A204.1 (cell line): ENCODE results near the gene ATF1.

ENCODE experiments used
- FAIRE-seq: peaks from 2 replicates; lab custom pipeline; 2012; peaks lifted over from hg19 to GRCh38; lab: Jason Lieb, UNC

ATF1 gene

DNA sequence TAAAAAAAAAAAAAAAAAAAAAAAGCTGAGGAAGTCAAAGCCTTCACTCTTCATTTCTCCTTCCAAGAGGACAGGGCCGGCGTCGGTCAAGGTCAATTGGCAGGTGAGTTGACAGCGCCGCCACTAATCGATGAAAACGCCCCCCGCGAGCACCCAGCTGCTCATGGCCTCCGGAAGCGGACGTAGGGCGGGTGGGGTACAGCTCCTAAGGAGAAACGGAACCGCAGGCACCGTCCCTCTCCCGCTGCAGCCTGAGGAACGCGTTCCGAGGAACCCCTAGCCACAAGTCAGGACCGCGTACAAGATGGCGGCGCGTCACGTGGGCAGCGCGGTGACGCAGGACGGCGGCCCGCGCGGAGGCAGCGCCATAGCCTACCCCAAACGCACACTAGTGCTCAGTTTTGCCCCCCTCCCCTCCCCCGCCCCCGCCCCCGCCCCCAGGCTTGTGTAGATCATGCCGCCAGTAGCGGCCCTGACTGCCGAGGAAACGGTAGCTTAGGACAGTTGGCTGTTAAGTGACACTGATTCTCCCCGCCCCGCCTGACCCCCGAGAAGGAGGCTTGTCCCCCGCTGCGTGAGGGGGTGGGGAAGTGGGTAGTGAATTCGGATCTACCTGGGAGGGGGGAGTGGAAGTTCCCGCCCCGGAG is at the start of gene ATF1:
Gene ATF1, plus strand, starts transcription at position 463 of the 647 bp plus-strand sequence. CDS start 16,045 bp downstream, outside the sequence.
- no peak for FAIRE-seq

DNA sequence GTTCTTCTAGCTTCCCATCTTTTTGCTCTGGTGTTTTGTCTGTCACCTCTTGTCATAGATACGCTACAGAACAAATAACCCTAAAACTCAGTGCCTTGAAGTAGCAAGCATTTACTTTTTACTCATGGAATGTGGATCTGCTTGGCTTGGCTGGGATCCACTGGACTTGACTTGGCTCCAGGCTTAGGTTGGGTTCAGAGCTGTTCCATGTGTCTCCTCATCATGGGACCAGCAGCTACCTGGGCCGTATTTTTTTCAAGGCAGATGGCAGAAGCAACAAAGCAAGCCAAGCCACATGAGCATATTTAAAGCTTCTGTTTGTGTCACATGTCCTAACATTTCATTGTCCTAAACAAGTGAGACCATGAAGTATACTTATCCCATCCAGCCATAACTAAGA is 48.7 kb upstream of the ATF1 start:
- FAIRE-seq = no peak

DNA sequence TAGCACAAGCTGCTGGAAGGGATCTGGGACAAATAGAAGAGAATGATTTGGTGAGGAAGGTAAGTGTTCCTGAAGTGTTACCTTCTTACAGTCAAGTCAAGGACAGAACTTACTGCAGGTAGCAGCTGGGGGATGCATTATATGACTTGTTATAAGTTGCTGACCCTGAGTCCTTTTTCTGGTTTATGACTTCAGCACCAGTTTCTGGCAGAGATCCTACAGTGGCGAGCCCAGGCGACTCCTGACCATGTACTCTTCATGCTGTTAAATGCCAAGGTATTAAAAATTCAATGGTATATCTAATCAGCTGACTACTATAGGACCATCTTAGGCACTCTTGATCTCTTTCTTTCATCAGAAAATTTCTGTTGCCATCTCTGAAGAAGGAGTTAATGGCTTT is 45.1 kb upstream of the ATF1 start:
- no peak for FAIRE-seq

DNA sequence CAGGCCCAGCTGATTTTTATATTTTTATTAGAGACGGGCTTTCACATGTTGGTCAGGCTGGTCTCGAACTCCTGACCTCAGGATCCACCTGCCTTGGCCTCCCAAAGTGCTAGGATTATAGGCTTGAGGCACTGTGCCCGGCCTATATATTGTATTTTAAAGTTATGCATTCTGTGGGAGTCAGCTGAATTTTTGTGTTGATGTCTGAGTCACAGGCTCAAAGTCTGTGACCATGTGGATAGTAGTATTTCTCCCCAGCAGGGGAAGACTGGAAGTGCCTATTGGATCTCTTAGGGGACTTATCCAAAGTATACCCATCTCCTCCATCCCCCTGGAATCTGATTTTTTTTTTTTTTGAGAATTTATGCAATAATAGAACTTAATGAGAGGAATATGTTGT is 43.8 kb upstream of the ATF1 start:
- FAIRE-seq = no peak

DNA sequence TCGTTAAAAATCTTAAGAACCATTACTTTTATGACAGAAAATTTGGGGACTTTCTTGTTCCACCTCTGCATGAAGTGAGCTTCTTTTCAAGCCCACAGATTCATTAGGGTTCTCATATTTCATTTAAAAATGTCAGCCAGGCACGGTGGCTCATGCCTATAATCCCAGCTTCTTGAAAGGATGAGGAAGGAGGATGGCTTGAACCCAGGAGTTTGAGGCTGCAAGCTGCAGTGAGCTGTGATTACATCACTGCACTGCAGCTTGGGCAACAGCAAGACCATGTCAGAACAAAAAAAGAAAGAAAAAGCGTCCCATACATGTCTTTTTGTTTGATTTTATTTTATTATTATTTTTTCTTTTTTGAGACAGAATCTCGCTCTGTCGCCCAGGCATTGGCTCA is 43.4 kb upstream of the ATF1 start:
- no peak for FAIRE-seq

DNA sequence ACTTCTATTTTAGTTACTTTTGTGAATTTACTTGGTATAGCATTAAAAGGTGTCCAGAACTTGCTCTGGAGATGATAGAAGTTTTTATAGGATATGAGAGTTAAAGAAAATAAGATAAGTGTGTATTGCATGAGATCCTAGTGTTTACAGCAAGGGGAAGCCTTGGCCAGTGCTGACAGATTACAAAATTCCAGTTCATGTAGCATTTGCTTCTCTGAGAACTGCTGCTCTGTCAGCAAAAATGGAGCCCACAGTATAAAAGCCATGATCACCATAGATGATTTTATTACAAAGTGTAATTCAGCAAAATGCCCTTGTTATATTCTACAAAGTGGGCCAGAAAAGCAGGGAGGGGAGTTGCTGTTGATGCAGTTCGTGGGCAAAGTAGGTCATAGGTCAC is 40.0 kb upstream of the ATF1 start:
- FAIRE-seq = no peak

DNA sequence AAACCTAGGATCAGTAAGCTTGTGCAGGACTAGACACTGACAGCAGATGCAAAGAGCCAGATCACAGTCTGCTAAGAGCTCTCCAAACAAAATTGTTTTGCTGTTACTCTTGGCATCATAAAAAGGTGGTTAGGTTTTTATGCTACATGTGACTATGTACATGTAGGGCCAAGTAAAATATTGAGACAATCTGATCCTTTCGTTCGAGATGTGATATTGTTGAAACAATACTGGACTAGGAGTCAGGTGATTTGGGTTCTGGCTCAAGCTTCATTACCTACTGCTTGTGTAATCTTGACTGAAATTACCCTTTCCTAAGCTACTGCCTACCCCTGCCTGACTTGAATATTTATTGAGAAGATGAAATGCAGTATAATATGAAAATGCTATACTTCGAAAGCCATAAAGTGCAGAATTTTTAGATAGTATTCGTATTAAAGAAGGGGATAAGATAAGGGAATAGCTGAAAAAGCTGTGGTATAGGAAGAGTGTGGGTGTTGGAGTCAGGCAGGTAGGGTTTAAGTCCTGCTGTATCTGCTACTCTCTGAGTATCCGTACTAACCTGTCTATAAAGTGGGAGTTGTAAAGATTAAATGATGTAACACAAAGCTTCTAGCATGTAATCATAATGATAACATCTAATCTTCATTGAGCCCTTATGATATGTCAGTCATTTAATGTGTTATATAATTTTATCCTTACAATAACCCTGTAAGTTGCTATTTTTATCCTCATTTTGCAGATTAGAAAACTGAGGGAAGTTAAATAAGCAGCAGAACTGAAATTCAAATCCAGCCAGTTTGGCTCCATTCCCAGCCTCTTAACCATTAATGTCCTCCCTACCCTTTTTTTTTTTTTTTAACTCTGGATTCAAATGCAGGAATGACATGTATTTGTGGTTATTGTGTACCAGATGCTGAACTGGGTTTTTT is 38.6 kb upstream of the ATF1 start:
- no peak for FAIRE-seq

DNA sequence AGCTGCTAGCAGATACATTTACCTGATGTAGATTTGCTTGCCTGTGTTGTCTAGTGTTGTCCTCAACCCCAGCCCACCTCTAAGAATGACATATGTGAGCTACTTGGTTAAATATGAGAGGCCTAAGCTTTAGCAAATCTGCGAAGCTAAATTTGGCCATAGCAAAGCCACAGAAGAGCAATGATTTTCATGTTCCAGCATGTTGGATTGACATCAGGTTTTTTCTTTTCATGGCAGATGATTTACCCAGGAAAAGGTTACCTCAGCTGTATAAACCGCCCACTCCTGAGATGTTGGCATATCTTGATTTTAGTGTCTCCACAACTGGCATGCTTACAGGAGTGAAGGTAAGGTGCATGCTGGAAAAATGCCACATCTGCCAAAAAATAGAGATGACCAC is 36.4 kb upstream of the ATF1 start:
- no peak for FAIRE-seq

DNA sequence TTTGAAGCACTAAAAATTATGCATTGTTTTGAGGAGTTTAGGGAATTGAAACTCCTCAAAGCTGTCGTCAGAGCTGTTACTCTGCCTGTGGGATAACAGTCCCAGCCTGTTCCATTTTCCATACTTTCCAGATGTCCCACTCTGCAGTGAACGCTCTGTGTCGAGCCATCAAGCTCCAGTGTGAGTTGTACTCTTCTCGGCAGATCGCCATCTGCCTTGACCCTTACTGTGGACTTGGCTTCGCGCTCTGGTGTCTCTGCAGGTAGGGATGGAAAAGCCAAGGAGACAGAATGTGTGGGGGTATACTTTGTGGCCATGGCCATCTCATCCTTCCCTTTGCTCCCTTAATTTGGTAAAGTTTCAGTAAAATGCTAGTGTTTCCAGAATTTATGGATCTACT is 35.5 kb upstream of the ATF1 start:
- no peak for FAIRE-seq

DNA sequence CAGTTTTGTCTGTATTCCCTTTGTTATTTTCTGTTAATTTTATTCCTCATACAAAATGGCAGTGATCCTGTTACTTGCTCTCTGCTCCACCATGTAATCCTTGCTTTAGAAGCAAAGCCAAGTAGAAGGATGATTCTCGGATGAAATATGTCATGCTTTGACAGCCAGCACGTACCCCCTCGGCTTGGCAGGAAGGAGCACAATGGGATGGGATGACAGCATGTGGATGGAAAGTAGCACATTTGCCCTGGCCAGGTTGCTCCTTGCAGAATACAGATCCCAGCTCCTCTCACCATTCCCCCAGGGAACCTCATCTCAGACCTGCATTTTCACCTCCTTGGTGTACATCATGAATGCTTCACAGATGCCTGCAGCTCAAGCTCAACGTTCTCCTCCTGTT is 35.1 kb upstream of the ATF1 start:
- no peak for FAIRE-seq

DNA sequence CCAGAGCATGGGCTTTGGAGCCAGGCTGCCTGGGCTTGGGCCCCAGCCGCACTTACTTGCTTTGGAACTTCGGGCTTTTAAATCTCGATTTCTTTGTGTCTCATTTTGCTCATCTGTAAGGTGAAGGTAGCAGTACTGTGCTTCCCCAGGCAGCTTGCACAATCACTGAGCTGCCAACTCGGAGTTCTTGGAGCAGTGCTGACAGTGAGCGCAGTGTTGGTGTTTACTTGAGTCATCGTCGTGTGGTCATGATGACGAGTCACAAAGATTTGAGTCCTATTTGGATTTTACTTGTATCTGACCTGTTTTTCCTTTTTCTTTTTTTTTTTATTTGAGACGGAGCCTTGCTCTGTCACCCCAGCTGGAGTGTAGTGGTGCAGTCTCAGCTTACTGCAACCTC is 31.3 kb upstream of the ATF1 start:
- no peak for FAIRE-seq

DNA sequence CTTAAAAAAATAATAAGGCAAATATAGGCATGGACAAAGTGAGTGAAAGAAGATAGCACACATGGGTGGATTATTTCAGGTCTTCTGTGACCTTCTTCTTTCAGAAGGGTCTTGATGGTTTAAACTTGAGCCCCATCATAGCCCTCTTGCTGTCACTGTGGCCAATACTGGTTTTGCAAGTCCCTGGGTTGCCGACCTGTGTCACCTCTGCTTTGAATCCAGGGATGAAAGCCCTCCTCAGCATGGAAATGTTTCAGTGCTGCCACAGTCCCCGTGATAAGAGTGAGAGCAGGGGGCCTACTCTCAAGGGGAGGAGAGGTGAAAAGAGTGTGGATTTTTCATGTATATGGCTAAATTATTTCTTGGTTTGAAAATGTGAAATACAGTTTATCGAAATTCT is 30.2 kb upstream of the ATF1 start:
- FAIRE-seq = no peak

DNA sequence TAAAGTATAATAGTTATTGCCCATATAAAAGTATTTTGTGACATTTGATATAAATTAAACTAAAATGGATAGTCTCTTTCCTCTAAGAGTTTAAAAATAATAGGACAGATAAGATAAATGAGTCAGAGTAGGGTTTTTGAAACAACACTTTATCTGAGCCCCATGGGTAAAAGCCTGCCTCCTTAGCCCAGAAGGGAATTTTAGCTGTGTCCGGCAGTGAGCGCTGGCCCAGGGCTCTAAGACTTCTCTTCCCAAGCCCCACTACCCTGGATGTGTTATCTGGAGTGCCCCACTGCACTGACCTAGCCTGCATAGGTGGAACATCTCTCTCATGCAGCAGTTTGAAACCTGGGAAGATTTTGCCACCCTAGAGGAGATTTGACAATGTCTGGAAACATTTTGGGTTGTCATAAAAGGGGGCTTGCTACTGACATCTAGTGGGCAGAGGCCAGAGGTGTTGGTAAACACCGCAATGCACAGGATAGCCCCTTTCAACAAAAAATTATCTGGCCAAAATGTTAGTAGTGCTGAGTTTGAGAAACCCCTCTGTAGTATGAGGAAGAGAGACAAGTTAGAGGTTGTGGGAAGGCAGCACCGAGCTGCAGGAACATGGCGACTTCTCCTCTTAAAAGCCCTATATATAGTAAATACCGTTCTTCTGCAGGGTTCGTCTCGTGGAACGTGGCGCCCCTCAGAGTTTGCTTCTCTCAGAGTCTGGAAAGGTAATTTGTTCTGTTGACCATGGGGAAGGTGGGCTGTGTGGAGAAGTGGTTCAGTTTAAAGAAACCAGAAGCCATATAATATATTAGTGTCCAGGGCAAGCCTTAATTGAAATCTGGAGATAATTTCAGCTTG is 29.3 kb upstream of the ATF1 start:
- FAIRE-seq = no peak

DNA sequence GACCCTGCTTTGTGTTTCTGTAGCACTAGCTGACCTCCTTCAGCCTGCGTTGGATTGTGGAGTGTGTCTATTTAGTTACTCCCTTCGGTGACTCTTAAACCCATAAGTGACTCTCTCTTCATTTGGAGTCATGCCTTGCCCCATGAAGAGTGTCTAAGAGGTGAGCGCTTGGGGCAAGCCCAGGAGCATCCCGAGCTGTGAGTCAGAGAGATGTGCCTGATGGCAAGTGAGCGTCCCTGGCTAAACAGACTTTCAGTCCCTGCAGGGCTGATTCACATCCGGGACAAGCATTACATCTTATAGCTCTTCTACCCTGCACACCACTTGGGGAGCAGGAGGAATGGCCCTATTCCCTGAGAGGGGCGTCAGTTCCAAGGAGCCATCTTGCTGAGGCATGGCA is 24.3 kb upstream of the ATF1 start:
- FAIRE-seq = no peak

DNA sequence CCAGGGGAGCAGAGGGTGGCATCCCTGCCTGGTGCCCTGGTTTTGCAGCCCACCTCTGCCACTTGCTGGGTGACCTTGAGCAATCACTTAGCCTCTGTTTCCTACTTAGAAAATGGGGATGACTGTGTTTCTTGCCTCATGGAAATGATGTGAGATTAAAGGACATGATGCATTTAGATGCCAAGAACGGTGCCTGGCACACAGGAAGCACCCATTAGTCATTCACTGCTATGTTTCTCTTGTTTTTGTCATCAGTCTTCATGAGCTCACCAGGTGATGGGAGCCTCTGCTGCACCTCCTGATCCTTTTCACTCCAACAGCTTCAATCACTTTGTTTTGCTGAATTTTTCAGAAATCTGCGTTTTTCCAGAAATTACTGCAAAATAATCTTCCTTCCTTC is 23.6 kb upstream of the ATF1 start:
- no peak for FAIRE-seq

DNA sequence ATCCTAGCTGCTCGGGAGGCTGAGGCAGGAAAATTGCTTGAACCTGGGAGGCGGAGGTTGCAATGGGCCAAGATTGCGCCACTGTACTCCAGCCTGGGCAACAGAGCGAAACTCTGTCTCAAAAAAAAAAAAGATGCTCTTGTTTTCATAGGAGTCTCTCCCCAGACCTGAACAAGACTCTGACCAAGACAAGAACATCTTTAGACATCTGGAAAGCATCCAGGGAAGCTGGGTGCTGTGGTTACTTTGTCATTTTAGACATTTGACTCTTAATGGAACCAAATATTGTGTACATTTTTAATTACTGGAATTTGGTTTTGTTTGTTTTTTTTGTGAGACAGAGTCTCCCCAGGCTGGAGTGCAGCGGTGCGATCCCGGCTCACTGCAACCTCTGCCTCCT is 21.1 kb upstream of the ATF1 start:
- no peak for FAIRE-seq

DNA sequence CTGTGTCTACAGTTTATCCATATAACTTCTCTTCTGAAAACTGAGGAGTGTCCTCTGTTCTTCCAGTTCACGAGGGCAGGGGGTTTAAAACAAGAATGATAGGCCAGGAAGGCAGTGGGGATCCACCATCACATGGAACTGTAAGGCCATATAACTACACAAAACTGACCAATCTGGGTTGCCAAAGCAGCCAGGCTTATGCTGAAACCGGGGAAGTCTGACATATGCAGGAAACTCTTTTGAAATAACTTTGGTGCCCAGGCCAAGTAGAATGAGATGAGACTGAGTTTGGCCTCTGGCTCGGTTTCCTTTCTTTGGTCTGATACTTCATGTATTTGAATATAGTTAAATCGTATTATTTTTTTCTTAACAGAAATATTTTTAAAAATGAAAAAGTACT is 18.0 kb upstream of the ATF1 start:
- FAIRE-seq = no peak

DNA sequence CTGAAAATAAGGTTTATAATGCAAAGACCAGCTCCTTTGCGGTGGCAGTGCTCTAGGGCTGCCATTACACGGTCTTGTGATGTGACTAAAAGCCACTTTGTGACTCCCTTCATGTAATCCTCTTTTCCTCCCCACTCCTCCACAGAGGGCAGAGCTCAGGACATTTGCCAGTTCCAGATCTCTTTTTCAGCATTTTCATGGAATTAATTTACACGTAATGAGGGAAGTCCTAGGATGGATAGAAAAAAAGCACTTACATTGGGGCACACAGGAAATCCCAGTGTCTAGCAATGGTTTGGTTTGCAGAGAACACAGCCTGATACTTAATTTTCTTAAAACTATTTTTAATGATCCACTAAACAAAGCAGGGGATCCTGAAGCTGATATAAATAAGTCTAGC is 17.5 kb upstream of the ATF1 start:
- FAIRE-seq = no peak

DNA sequence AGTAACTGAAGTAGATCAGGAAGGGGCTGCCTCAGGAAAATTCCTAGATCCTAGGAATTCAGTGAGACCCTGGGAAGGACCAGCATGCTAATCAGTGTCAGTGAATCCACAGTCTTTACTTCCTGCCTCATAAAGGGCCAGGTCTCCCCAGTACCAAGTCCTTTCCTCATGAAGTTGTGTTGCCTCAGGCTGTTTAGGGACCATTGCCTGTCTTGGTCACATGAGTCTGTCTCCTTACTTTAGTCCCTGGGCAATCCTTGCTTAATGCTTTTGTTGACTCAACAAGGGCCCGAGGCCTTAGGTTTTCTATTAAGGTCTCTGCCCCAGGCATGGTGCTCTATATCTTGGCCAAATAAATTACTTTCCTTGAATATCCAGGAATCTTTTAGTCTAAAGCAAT is 16.1 kb upstream of the ATF1 start:
- no peak for FAIRE-seq

DNA sequence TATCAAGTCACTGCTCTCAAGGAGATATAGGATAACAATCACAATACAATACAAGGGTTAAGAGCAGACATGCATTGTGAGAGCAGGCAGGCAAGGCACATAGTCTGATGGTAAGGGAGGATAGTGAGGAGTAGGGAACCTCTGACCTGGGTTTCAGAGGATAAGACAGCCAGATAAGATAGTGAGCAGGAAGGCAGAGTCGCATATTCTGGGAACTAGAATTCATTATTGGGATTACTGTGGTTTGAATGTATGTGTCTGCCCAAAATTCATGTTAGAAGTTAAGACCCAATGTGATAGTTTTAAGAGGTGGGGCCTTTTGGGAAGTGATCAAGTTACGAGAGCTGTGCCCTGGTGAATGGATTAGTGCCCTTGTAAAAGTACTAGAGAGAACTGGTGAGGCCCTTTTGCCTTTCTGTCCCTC is 14.4 kb upstream of the ATF1 start:
- FAIRE-seq = no peak

DNA sequence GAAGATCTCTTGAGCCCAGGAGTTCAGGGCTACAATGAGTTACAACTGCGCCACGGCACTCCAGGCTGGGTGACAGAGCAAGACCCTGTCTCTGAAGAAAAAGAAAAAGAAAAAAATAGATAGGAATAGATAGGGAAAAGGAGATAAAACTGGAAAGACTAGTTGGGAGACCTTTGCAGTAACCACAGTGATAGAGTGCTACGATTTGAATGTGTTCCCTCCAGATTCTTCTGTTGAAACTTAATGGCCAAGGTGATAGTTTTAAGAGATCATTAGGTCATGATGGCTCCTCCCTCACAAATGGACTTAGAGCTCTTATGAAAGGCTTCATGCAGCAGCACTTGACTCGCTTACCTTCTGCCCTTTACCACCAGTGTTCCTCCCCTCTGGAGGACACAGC is 13.5 kb upstream of the ATF1 start:
- FAIRE-seq = no peak

DNA sequence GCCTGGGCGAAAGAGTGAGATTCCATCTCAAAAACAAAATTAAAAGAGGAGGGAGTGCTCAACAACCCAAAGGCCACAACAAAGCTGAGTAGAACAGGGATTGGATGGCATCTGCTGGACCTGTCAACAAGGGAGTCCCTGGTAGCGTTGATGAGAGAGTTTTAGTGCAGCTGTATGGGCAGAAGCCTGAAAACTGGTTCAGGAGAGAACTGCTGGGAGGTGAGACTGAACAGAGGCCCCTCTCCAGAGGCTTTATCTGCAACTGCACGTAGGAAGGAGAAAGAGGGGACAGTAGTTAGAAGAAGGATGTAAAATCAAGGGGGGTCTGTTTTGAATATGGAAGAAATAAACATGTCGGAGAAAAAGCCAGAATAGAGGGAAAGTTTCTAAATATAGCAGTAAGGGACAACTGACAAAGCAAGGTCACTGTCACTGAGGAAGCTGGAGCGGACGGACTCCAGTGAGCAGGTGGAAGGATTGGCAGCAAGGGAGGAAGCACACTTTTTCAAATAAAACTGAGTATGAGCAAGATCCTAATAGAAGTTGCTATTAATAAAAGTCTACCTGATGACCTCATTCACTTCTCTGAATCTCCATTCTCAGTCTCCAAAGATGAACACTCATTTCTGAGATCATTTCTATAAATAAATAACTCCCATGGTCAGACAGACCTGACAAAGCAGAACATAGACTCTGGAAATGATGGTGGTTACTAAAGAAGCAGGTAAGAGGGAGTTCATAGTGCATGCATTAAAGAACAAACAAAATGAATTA is 11.8 kb upstream of the ATF1 start:
- no peak for FAIRE-seq
